HG03460 (cell line): ENCODE data around the gene SORL1.

ENCODE experiments used
- ATAC-seq: cut with Tn5 transposase; IDR thresholded peaks from one replicate; pipeline ENCODE4 v1.9.1; 2021; ENCODE audit not compliant: unreplicated experiment

SORL1 gene

DNA sequence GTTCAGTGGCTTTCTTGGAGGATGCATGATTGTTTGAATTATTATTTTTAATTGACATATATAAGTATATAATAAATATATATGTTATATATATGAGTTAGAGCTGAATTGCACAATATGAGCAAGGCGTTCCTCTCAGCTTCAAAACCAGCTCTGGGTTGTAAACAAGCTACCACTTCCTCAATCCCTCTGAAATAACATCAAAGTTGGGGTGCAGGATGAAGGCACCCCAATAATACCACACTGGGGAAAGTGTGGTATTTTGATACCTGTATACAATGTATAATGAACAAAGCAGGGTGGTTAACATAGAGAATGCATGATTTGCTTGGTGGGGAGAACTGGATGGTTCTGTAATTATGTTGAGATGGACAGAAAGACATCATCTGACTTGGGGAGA lies 1.7 kb upstream of the SORL1 start:
- no peak for ATAC-seq

- peak; percentile 17 for ATAC-seq
These were observed 732 bp upstream of the SORL1 start for GRCh38 chr11:121451178-121451985.

DNA sequence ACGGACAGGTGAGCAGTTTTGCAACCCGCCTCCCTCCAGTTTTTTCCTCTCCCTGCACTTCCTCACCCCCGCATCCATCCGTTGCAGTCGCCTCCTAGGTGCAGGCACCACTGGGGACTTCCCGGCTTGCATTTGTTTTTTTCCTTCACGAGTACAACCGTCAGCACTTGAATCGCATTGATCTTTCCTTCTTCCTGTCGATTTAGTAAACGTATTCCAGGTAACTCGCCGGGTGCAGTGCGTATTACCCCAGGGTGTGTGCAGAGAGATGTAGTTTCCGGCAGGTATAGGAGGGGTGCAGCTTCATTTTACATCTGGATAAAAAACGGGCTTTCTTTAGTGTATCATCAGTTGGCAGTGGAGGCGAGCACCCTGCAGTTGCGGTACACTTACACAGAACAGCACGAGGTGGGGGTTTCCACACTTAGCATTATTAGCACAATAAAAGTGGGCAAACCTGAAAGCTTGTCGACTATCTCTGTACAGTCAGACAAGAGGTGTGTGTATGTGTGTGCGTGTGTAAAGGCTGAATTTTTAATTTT lies 566 bp downstream of the SORL1 start, which contains the start of gene SORL1-AS1:
SORL1-AS1 (minus strand) TSS at position 359 of the 542 bp plus-strand sequence.
- ATAC-seq: peak; percentile 13

GRCh38 chr11:121453589-121454299 lies 1.6 kb downstream of the SORL1 start:
- ATAC-seq: no peak

DNA sequence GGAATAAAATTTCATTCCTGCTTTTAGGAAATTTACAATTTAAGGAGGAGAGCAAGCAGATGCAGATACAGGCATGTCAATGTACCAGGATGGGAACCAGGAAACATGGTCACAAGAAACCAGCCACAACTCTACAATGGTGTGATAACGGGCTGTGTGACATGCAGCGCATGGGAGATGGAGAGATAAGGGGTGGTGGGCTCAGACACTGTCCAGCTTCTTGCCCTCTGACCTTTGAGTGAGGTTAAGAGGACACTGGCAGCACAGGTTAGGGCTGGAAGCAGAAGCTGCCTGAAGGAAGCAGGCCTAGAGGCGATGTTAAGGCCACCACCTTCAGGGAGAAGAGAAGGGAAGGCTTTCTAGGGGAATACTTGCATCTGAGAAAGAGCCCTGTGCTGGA lies 3.0 kb downstream of the SORL1 start:
- ATAC-seq: no peak

- no peak for ATAC-seq
These were observed 4.0 kb downstream of the SORL1 start for GRCh38 chr11:121456151-121456550.

GRCh38 chr11:121456816-121457431 lies 4.8 kb downstream of the SORL1 start:
- ATAC-seq: no peak

GRCh38 chr11:121458551-121458950 lies 6.4 kb downstream of the SORL1 start:
- ATAC-seq: no peak

GRCh38 chr11:121459413-121460017 lies 7.4 kb downstream of the SORL1 start:
- no peak for ATAC-seq

GRCh38 chr11:121460941-121461514 lies 8.9 kb downstream of the SORL1 start:
- ATAC-seq: no peak

- no peak for ATAC-seq
These were observed 9.7 kb downstream of the SORL1 start for GRCh38 chr11:121461843-121462242.

- ATAC-seq: no peak
These were observed 11.7 kb downstream of the SORL1 start for GRCh38 chr11:121463689-121464335.

DNA sequence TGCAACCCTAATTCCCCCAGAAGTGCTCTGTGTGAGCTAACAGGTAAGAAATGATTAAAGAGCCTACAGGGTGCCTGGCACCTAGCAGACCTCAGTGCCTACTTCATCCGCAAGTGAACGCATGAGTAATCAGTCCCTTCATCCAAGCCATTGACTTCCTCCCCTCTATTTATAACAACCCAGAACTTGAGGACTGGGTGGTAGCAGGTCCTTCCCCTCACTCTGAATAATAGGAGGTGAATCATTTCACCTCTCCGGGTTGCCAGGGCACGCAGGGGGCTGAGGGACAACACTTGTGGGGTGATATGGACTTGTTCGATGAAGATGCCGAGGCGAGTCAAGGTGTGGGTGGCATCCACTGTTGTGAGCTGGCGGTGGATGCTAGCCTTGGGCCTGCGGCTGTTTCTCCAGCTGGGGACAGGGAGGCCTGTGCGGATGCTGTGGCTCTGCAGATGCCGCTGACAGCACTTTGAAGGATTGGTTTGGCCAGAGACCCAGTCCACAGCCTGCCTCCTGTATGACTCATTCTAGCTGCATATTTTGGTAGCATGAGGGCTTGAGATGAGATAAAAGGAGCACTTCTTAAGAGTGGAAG lies 12.3 kb downstream of the SORL1 start:
- ATAC-seq: peak; percentile 39

GRCh38 chr11:121465709-121466062 lies 13.6 kb downstream of the SORL1 start:
- ATAC-seq: no peak

DNA sequence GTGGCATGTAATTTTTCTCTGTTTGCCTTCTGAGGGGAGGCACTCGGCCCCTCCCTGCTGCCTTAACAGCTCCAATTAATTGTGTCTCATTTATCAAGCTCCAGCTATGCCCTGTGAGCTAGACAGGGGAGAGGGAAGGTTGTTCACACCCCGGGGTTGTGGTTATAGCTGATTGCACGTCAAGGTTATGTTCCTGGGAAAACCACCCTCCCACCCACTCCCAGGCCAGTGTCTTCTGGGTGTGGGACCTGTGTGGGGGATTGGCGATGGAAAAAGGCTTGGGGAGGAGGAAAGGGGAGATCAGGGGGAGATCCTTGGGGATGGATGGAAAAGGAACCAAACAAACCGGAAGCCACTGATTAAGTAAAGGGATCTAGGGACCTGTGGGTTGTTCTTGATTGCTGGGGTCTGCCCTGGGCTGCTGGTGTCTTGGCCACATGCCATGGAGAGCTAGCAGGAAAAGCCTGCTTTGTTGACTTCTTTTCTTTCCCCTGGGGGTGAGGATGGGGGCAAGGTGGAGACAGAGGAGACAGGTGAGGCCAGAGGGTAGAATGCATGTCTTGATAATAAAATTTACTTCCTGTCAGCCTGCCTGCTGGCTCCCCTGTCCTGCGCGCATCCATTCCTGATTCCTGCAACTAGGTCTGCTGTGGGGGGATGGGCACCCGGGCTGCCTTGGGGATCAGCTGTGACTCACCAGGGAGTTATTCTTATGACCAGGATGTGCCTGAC lies 14.1 kb downstream of the SORL1 start:
- no peak for ATAC-seq

DNA sequence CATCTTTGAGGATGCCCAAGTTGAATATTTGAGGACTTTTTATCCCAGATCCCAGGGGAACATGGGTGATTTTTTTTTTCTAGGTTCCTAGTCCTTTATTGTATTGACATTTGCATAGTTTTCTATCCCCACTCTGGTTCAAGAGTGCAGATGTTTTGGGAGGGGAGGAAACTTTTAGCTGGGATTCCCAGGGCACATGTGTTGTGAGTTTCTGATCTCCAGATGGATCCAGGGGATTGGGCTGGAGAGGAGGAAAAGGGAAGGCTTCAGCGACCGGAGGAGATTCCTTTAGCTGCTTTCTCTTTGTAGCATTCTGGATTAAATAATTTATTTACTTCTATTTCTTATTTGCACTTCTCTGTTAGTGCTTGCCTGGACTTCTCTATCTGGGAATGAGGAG lies 15.4 kb downstream of the SORL1 start:
- ATAC-seq: no peak

GRCh38 chr11:121467965-121468364 lies 15.9 kb downstream of the SORL1 start:
- peak; percentile 50 for ATAC-seq

DNA sequence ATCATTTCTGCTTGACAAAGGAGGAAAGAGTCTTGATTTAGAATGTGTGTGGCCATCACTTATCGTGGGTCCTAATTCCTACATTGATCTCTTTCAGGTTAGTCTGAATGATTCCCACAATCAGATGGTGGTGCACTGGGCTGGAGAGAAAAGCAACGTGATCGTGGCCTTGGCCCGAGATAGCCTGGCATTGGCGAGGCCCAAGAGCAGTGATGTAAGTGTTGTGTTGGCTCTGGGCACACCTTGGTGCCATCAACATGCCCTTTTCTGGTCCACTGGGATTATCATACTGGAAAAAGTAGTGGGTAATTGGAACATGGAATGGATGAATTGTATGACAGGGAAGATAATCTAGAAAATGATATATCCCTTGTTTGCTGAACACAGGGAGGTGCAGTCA lies 17.8 kb downstream of the SORL1 start:
- ATAC-seq: no peak

GRCh38 chr11:121471167-121471566 lies 19.1 kb downstream of the SORL1 start:
- no peak for ATAC-seq
